HG02840 (cell line): ENCODE results near the gene LRRC1.

Experiments
- ATAC-seq: cut with Tn5 transposase; IDR thresholded peaks from one replicate; pipeline ENCODE4 v1.9.1; 2021; ENCODE audit warnings: mild to moderate bottlenecking, moderate library complexity, moderate number of reproducible peaks; ENCODE audit not compliant: unreplicated experiment, low FRiP score

LRRC1 gene

DNA sequence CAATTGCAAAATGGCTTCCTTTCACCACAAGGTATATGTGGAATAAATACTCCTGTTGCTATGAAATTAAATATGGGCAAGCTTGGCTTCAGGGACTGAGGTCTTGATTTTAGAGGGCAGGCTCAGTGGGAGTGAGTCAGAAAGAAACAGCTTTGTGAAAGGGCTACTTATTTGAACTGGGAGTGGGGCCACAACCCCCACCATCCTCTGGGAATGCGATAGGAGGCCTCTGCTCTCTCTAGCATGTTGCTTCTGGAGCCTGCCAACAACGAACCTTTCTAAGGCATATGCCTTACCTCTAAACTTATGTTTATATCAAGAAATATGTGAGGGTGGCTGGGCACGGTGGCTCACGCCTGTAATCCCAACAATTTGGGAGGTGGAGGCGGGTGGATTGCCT, 149.7 kb downstream of the LRRC1 start:
- no peak for ATAC-seq

DNA sequence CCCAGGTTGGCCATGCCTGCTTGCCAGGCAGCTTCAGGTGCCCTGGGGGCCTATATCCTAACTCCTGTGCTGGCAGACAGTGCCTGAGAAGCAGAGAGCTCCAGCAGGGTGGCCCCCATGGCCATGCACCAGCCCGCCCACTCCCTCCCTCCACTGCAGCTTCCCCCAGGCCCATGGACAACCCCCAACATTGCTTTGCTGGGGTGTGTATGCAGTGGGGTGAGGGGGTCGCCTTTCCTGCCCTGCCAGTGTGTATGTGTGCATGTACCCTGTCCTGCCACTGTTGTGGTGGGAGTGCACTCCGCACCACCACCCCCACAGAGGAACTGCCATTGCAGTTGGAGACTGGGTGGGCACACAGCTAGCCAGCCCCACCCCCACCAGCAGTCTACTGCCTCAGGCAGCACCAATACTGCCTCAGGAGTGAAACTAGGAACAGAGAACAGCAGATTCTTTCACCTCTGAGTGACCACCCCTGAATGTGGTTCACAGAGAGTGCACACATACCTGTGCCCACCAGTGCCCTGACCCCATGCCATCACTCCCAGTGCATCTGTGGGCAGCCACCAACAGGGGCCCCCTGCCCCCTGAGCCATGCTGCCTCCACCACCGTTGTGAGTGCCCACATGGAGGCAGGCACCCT, 151.1 kb downstream of the LRRC1 start:
- ATAC-seq: no peak

DNA sequence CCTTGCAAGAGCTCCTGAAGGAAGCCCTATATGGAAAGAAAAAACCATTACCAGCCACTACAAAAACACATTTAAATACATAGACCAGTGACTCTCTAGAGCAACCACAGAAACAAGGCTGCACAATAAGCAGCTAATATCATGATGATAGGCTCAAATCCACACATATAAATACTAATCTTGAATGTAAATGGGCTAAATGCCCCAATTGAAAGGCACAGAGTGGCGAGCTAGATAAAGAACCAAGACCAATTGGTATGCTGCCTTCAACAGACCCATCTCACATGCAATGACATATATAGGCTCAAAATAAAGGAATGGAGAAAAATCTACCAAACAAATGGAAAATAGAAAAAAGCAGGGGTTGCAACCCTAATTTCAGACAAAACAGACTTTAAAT, 153.0 kb downstream of the LRRC1 start:
- ATAC-seq: no peak

DNA sequence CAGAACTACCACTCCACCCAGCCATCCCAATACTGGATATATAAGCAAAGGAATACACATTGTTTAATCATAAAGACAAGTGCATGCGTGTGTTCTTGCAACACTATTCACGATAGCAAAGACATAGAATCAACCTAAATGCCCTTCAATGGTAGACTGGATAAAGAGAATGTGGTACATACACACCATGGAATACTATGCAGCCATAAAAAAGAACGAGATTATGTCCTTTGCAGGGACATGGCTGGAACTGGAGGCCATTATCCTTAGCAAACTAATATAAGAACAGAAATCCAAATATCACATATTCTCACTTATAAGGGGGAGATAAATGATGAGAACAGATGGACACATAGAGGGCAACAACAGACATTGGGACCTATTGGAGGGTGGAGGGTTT, 156.6 kb downstream of the LRRC1 start:
- ATAC-seq: no peak

DNA sequence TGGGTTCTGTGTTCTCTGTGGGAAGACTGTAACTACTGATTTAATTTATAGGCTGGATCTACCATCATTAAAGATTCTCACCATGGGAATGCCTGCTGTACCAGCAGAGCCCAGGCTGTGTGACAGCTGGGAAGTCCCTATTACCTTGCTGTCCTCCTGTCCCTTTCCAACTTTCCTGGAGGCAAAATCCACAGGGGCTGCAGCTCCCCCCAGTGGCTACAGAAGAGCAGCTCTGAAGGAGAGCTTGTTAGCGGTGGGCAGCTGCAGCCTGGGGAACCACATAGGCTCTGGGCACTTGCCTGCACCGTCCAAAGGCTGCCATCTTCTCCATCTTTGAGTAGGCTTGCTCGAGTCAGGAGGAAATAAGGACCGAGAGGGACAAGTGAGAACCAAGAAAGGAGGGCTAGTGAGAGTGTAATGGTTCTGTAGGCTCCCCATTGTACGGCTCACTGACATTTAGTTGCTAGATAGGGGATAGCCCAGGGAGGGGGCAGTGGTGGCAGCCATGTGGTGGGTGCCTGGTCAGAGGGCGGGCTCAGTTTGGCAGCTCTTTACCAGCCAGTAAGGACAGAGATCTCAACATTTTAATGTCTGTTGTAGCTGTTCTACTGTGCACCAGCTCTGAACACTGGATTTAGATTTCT, 161.4 kb downstream of the LRRC1 start:
- ATAC-seq: no peak

DNA sequence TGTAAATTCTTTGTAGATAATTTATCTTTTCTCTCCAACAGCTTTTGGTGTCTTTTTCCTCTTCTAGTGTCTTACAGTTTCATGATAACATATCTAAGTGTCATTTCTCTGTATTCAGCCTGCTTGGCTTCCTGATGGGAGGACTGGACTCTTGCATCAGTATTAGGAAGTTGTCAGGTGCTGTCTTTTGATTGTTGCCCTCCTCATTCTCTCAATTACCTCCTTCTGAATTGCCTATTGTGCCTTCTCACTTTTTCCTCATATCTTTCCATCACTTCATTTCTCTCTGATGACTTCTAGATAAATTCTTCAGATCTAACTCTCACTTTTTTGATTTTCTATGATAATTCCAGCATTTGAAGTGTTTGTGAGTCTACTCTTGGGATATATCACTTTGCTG, 162.0 kb downstream of the LRRC1 start:
- no peak for ATAC-seq

DNA sequence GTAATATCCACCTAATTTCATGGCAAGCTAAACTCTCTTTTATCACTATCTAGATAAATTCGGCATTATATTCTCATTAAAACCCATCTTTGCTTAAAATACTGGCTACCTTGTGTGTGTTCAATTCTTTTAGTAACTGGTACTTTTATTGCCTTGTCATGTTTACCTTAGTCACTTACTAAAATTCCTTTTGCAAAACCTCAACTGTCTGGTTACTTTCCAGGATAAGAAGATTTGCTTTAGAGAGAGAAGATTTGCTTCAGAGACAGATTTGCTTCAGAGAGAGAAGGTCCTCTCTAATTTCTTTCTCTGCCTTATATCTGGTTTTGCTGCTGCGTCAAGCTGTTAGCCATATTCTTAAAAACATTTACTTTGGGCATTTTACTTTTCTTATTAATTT, 164.9 kb downstream of the LRRC1 start:
- no peak for ATAC-seq

DNA sequence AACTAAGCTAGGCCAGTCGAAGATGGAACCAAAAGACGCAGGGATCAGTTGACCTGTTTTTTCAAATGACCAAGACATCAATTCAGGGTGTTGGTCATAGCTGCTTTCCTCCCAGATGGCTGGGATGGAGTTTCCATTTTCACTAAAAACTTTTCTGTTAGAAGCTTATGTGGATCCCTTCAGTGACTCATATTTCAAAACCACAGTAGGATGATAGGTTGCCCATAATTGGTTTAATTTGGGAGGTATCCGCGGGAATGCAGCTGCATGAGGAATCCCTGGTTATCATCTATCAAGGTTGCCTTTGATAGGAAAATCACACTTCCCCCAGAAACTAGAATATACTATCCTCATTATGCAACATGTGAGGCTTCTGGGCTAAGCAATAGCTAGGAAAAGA, 165.5 kb downstream of the LRRC1 start:
- no peak for ATAC-seq

DNA sequence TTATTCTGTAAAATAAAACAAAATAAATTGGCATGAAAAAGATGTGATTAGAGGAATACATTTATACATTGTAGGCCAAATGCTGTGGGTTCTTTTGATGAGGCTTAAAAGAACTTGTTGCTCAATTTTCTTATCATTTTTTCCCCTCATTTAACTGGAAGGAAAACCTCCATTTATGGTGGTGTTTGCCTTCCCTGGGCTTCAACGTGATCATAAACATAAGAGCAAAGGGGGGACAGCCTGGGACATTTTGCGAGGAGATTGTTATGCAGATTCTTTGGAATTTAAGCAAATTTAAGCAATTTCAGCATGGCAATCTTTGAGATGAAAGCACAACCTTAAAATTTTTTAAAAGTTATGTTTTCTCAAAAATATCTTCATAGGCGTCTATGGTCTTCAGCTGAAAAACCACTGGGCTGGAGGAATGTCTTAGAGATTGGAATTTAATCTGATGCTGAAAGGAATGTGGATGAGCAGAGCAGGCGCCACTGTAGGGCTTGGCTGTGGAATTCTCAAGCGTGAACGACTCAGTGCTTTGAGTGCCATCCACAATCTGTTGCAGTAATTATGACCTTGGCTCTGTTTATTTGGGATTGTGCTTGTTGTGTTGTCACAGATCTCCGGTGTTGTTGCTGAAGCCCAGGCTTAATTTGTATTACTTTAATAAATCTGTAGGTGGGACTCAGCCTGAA, 167.0 kb downstream of the LRRC1 start:
- ATAC-seq: no peak

DNA sequence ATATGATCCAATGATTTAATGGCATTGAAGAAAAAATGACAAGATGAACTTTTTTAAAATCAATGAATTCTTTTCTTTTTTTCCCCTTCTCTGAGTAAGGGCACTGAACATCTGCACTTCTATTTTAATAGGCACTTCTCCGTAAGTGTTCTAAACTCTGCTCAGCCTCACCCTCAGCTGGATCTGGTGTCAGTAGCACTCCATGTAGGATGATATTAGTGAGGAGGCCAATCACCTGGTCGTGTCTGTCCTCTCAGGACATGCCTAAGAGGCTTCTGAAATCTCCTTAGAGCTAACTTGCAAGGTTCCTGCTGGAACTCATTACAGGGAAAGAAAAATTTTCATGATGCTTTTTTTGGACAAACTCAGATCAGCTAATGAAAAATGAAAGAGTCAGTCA, 167.8 kb downstream of the LRRC1 start:
- ATAC-seq: no peak

DNA sequence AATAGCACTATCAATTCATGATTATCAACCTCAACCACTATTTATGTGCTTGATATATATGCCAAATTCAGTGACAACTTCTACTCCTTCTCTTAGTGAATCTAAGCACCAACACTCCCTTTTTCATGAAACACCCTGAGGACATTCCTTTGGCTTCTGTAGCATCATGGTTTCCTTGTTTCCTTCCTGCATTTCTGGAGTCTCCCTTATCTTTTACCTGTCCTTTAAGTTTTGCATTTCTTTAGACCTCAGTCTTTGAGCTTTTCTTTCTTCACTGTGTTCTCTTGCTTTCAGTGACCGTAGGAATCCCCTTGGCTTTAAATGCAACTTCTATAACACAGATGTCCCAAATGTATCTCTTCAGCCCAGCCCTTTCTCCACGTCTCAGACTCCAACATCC, 172.6 kb downstream of the LRRC1 start:
- ATAC-seq: no peak
